D721Med (cell line): ENCODE measurements around the gene DHRS3.

Experiments used
- DNase-seq: peaks from one replicate; pipeline ENCODE4 v3.0.0; 2011; ENCODE audit warnings: low spot score; ENCODE audit not compliant: insufficient read length
- FAIRE-seq: peaks from 2 replicates; lab custom pipeline; 2011; peaks lifted over from hg19 to GRCh38; lab: Jason Lieb, UNC
- TF ChIP-seq, protein P1 (sequence below): IDR thresholded peaks from 2 replicates; pipeline ENCODE4 v1.5.1; 2012; ENCODE audit warnings: mild to moderate bottlenecking, control low read depth; ENCODE audit not compliant: insufficient read depth; ENCODE audit errors: missing control alignments

Gene DHRS3

DNA sequence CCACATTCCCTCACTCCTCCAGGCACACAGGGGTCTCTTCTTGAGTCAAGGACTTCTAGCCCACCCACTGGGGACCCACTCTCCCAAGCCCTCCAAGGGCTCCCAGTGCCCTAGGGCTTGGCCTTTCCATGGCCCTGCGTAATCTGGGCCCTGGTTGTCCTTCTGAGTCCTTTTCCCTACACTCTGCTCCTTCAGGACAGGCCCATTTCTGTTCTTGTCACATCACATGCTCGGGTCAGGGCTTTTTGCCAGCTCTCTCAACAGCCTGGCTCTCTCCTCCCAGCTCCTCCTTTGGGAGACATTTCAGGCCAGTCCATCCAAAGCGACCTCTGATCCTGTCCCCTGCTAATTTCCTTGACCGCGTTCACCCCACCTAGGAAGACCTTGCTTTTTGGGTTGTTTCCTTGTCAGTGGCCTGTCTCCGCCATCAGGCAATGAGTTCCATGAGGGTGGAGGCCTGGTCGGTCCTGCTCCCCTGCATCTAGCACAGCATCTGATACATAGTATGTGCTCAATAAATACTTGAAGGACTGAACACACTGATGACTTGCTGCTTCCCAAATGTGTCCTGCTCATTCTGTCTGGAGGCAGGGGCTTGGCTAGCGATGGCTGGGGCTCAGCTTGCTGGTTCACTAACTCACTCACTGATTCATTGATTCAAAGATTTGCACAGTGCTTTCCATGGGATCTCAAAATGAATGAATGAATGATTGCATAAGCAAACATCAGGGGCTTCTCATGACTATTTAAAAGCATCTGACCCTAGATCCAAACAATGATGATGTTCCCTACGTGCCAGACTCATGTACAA lies 44.8 kb downstream of the DHRS3 start:
- no peak for DNase-seq
- TF ChIP-seq, protein P1, sequence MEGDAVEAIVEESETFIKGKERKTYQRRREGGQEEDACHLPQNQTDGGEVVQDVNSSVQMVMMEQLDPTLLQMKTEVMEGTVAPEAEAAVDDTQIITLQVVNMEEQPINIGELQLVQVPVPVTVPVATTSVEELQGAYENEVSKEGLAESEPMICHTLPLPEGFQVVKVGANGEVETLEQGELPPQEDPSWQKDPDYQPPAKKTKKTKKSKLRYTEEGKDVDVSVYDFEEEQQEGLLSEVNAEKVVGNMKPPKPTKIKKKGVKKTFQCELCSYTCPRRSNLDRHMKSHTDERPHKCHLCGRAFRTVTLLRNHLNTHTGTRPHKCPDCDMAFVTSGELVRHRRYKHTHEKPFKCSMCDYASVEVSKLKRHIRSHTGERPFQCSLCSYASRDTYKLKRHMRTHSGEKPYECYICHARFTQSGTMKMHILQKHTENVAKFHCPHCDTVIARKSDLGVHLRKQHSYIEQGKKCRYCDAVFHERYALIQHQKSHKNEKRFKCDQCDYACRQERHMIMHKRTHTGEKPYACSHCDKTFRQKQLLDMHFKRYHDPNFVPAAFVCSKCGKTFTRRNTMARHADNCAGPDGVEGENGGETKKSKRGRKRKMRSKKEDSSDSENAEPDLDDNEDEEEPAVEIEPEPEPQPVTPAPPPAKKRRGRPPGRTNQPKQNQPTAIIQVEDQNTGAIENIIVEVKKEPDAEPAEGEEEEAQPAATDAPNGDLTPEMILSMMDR = no peak
- no peak for FAIRE-seq

DNA sequence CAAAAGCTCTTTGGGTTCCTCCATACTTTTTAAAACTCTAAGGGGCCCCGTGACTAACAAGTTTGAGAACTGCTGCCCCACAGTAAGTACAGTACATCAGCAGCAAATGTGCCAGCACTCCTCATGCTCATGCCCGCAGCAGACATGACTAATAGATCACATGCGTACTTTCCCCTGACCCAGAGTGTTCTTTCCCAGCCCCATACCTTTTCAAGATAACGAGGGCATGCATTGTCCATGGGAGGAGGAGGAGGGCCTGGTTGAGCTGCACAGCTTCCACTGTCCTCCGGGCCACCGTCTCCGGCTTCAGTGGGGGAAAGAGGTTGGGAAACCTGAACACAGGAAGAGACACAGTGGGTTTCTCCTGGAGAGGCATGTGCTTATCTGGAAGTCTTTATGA lies 45.5 kb downstream of the DHRS3 start:
- TF ChIP-seq, protein P1 = no peak
- FAIRE-seq (no peak), DNase-seq (no peak)

DNA sequence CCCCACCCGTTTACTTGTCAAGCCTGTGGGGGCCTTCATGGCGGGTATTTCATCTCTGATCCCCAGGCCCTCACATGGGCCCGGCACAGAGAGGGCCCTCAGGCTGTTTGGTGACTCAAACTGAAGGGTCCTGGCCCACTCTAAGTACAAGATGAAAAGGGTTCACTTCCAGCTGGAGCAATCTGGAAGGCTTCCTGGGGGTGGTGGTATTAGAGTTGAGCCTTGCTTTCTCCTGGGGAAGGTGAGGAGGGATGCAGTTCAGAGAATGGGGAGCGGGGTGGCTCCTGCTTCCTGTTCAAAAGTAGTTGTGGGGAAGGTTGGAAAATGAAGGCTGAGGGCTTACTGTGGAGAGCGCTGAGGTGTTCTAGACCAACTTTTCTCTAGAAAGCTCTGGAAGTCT lies 47.7 kb downstream of the DHRS3 start:
- TF ChIP-seq, protein P1 = no peak
- DNase-seq (no peak), FAIRE-seq (no peak)

DNA sequence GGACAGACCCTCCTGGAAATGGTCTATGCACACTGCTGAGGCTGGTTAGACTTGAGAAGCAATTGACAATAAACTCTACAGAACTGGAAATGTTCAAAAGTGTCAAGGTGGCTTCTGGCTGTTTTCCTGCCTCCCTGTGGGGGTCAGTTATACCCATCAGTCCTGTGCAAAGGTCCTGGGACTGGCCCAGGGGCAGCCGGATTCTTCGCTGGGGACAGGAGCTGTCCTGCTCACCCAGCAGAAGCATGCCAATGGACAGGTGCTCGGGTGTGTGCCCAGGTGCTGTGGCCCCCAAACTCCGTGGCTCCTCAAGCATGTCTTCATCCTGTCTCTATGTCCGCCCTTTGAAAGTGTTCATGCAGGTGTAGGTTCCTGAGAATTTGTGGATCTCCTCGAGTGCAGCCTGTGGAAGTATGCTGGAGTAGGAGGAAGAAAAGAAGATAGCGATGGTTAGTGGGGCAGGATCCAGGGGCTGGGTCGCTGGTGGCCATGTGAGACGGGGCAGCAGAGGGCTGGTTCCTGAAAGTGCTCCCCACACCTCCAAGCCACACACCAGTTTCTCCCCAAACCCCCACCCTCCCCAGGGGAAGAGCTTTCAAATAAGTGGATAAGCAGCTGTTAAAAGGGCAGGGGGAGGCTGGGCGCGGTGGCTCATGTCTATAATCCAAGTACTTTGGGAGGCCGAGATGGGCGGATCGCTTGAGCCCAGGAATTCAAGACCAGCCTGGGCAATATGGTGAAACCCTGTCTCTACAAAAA lies 49.8 kb downstream of the DHRS3 start:
- TF ChIP-seq, protein P1 = no peak
- FAIRE-seq (no peak), DNase-seq (no peak)

GRCh38 chr1:12567288-12567819 lies 50.7 kb downstream of the DHRS3 start:
- FAIRE-seq (no peak), DNase-seq (no peak)
- TF ChIP-seq, protein P1 = no peak

DNA sequence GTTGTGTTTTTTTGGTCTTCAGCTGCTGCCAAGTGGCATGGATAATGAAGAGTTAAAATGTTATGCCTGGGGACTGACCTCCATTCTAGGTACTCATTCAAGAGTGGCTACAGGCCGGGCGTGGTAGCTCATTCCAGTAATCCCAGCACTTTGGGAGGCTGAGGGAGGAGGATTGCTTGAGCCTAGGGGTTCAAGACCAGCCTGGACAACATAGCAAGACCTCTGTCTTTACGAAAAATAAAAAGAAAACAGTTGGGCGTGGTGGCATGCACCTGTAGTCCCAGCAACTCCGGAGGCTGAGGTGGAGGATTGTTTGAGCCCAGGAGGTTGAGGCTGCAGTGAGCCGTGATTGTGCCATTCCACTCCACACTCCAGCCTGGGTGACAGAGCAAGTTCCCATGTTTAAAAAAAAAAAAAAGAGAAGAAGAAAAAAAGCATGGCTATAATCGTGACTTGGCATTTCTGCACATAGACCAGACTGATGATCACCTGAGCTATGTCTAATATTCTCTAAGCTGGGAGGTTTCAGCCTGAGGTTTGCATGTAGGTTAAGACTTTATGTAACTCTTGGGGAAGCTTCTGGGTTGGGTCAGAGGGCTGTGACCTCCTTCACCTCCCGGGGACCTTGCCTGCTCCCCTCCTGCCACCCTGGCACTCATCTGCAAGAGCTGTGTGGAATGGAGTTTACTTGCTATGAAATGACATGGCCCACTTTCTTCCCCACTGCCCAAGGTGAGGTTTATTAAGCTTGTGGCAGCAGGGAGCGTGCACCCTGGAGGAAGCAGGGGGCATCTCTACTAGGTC lies 51.3 kb downstream of the DHRS3 start:
- DNase-seq = no peak
- TF ChIP-seq, protein P1 = no peak
- FAIRE-seq = no peak
